H1 (cell line): ENCODE measurements around the gene ZCCHC12. TPM values are rescaled to one million over a fixed set of nuclear protein-coding genes. Genes with fewer than 3 reads are reported as not detected.
"Not testable (repeated sequence)": the region's sequence is repeated elsewhere in the genome, so short reads cannot be mapped to it uniquely, and the experiment has no call there.

ENCODE experiments used
- CTCF ChIA-PET: fragments of 300-600 bp; sonication (Branson Sonifier 250); formaldehyde crosslinking; loops from one replicate; lab custom pipeline; 2021; ENCODE audit not compliant: partially characterized antibody; lab: Charles Lee
- POLR2A ChIA-PET: fragments of 300-600 bp; sonication (Branson Sonifier 250); formaldehyde crosslinking; loops from one replicate; lab custom pipeline; 2021; ENCODE audit warnings: inconsistent platforms; ENCODE audit not compliant: partially characterized antibody; lab: Charles Lee
- DNase-seq, 2 experiments: peaks; one replicate each; pipeline versions ENCODE4 v3.0.0 to v3.0.0-alpha.2; 2010 to 2022; ENCODE audit warnings: low spot score in 2 of 2, low read depth in 1 of 2, mixed read lengths in 1 of 2
- FAIRE-seq: peaks from 2 replicates; lab custom pipeline; 2011; peaks lifted over from hg19 to GRCh38; lab: Jason Lieb, UNC
- H2AFZ ChIP-seq: 2 replicates; pipeline ENCODE4 v1.8.1; 2012; ENCODE audit warnings: low read length, inconsistent platforms
- H2AK5ac ChIP-seq: 2 replicates; pipeline ENCODE4 v1.6.1; 2013; ENCODE audit warnings: low read depth, low read length
- H2BK120ac ChIP-seq: replicated peaks from 2 replicates; pipeline ENCODE3; 2013; ENCODE audit warnings: low read depth, low read length, inconsistent platforms
- H2BK12ac ChIP-seq: 2 replicates; pipeline ENCODE4 v1.6.1; 2013; ENCODE audit warnings: low read depth, low read length
- H2BK15ac ChIP-seq: 2 replicates; pipeline ENCODE4 v1.6.1; 2013; ENCODE audit warnings: low read length
- H2BK20ac ChIP-seq: 2 replicates; pipeline ENCODE4 v1.6.1; 2013; ENCODE audit warnings: low read length
- H2BK5ac ChIP-seq: 2 replicates; pipeline ENCODE4 v1.6.1; 2013; ENCODE audit warnings: low read depth, low read length
- H3K14ac ChIP-seq: 2 replicates; pipeline ENCODE4 v1.6.1; 2013; ENCODE audit warnings: inconsistent platforms; ENCODE audit not compliant: insufficient read length
- H3K18ac ChIP-seq: 2 replicates; pipeline ENCODE4 v1.6.1; 2013; ENCODE audit warnings: low read length; ENCODE audit errors: extremely low read depth
- H3K23ac ChIP-seq: 2 replicates; pipeline ENCODE4 v1.6.1; 2013; ENCODE audit warnings: inconsistent platforms; ENCODE audit not compliant: insufficient read length
- H3K23me2 ChIP-seq: 2 replicates; pipeline ENCODE4 v1.6.1; 2013; ENCODE audit warnings: low read depth, low read length
- H3K27ac ChIP-seq: 2 replicates; pipeline ENCODE4 v1.6.1; 2011; ENCODE audit warnings: low read depth, low read length, inconsistent platforms
- H3K27me3 ChIP-seq, 4 experiments: replicated peaks in 1 of 4; 1 replicate in 1 of 4; 2 replicates in 3 of 4; pipeline versions ENCODE4 v1.6.1 to v1.8.1; 2011 to 2013; ENCODE audit warnings: low read length in 3 of 4, mild to moderate bottlenecking in 3 of 4, inconsistent platforms in 2 of 4, mixed read lengths in 2 of 4, moderate library complexity in 1 of 4; ENCODE audit not compliant: control insufficient read depth in 3 of 4, insufficient read depth in 3 of 4; ENCODE audit errors: extremely low read depth in 1 of 4
- H3K36me3 ChIP-seq, 4 experiments: 2 replicates each; pipeline versions ENCODE4 v1.6.1 to v1.8.1; 2011 to 2013; ENCODE audit warnings: mild to moderate bottlenecking in 4 of 4, low read length in 3 of 4, moderate library complexity in 2 of 4, control low read depth in 1 of 4, inconsistent platforms in 1 of 4; ENCODE audit not compliant: insufficient read depth in 4 of 4, control insufficient read depth in 2 of 4
- H3K4ac ChIP-seq: replicated peaks from 2 replicates; pipeline ENCODE3; 2013; ENCODE audit warnings: low read length, low read depth, mixed read lengths, inconsistent platforms; ENCODE audit not compliant: insufficient read length
- H3K4me1 ChIP-seq, 4 experiments: replicated peaks in 1 of 4; 1 replicate in 1 of 4; 2 replicates in 3 of 4; pipeline versions ENCODE4 v1.6.1 to v1.8.1; 2011 to 2013; ENCODE audit warnings: low read length in 3 of 4, inconsistent platforms in 2 of 4, mixed read lengths in 1 of 4; ENCODE audit not compliant: insufficient read depth in 4 of 4, control insufficient read depth in 3 of 4
- H3K4me2 ChIP-seq, 2 experiments: 2 replicates each; pipeline versions ENCODE4 v1.6.1 to v1.8.1; 2011 to 2013; ENCODE audit warnings: low read depth in 2 of 2, low read length in 2 of 2, control low read depth in 1 of 2, inconsistent platforms in 1 of 2, mild to moderate bottlenecking in 1 of 2; ENCODE audit not compliant: insufficient read depth in 1 of 2
- H3K4me3 ChIP-seq, 4 experiments: fragments of 200-600, 300-600 bp in 1 of 4; sonication (generic), shearing (Covaris generic), sonication (Bioruptor Twin) in 1 of 4; 2 replicates each; pipeline versions ENCODE4 v1.5.1 to v1.8.1; 2011 to 2016; ENCODE audit warnings: low read length in 4 of 4, low read depth in 3 of 4, control low read depth in 2 of 4, inconsistent platforms in 2 of 4, mild to moderate bottlenecking in 2 of 4, mixed read lengths in 1 of 4, moderate library complexity in 1 of 4; ENCODE audit not compliant: insufficient read depth in 2 of 4; ENCODE audit errors: extremely low read depth in 1 of 4
- H3K56ac ChIP-seq: replicated peaks from 2 replicates; pipeline ENCODE3; 2013; ENCODE audit warnings: low read depth, mild to moderate bottlenecking, mixed read lengths, low read length, inconsistent platforms; ENCODE audit not compliant: insufficient read length
- H3K79me1 ChIP-seq: 2 replicates; pipeline ENCODE4 v1.6.1; 2013; ENCODE audit warnings: low read depth, low read length, control low read depth
- H3K79me2 ChIP-seq, 2 experiments: 2 replicates each; pipeline versions ENCODE4 v1.6.1 to v1.8.1; 2012 to 2013; ENCODE audit warnings: low read length in 2 of 2, mild to moderate bottlenecking in 2 of 2, inconsistent platforms in 1 of 2; ENCODE audit not compliant: insufficient read depth in 2 of 2, control insufficient read depth in 1 of 2
- H3K9ac ChIP-seq, 4 experiments: replicated peaks in 1 of 4; 1 replicate in 1 of 4; 2 replicates in 3 of 4; pipeline versions ENCODE4 v1.6.1 to v1.8.1; 2011 to 2013; ENCODE audit warnings: low read depth in 3 of 4, low read length in 3 of 4, control low read depth in 2 of 4, mild to moderate bottlenecking in 2 of 4, moderate library complexity in 2 of 4, inconsistent platforms in 1 of 4; ENCODE audit errors: extremely low read depth in 1 of 4
- H3K9me3 ChIP-seq, 2 experiments: 2 replicates each; pipeline versions ENCODE4 v1.6.1 to v1.8.1; 2012 to 2013; ENCODE audit warnings: mild to moderate bottlenecking in 2 of 2, moderate library complexity in 2 of 2, control low read depth in 1 of 2, inconsistent platforms in 1 of 2, low read depth in 1 of 2, low read length in 1 of 2, mixed read lengths in 1 of 2; ENCODE audit not compliant: insufficient read depth in 2 of 2
- H4K20me1 ChIP-seq, 2 experiments: replicated peaks in 1 of 2; 2 replicates each; pipeline versions ENCODE3 to v1.8.1; 2011 to 2013; ENCODE audit warnings: inconsistent platforms in 2 of 2, low read length in 2 of 2, mild to moderate bottlenecking in 1 of 2; ENCODE audit not compliant: insufficient read depth in 2 of 2, control insufficient read depth in 1 of 2
- H4K5ac ChIP-seq: 2 replicates; pipeline ENCODE4 v1.6.1; 2013; ENCODE audit warnings: low read length, low read depth, mixed read lengths, inconsistent platforms; ENCODE audit not compliant: insufficient read length
- H4K8ac ChIP-seq: 2 replicates; pipeline ENCODE4 v1.8.0; 2013; ENCODE audit warnings: mild to moderate bottlenecking, moderate library complexity, low read length, inconsistent platforms; ENCODE audit not compliant: insufficient read depth; ENCODE audit errors: extremely low read depth
- H4K91ac ChIP-seq: replicated peaks from 2 replicates; pipeline ENCODE3; 2013; ENCODE audit warnings: low read length, mixed read lengths, inconsistent platforms; ENCODE audit not compliant: insufficient read length
- WGBS, 2 experiments: shearing (Covaris generic) in 1 of 2; methylation state at CpG; one replicate each; pipeline versions ENCODE4 v1.1.6 to v1.1.7; 2013 to 2015; ENCODE audit warnings: low lambda C conversion rate in 2 of 2, mixed read lengths in 2 of 2, inconsistent platforms in 1 of 2, low coverage in 1 of 2, missing lambda C conversion rate in 1 of 2; ENCODE audit not compliant: insufficient replicate concordance in 2 of 2, insufficient coverage in 1 of 2, insufficient read length in 1 of 2; ENCODE audit errors: extremely low coverage in 1 of 2, missing lambda C conversion rate in 1 of 2; 5-methylcytosine and 5-hydroxymethylcytosine counted together
- polyA plus RNA-seq, 7 experiments: library from polyadenylated mRNA; depleted of rRNA in 3 of 7; stranded (reverse) in 5 of 7; unstranded in 2 of 7; fragments of >200 nt in 5 of 7; fragments of 200-250 nt in 2 of 7; gene quantifications; 1 replicate in 5 of 7; 2 replicates in 1 of 7; 4 replicates in 1 of 7; pipeline versions ENCODE4 v1.2.1 to v1.2.3, GENCODE V29; 2011 to 2013; ENCODE audit warnings: missing spikeins in 2 of 7, mixed read lengths in 2 of 7
- total RNA-seq: library from RNA; stranded (reverse); fragmentation: NEBNext Ultra II Directional; extraction: Animal tissue kit (Norgen Biotek cat#: 25700); gene quantifications from 2 replicates; pipeline ENCODE4 v1.2.1, GENCODE V29; 2021

ZCCHC12 gene
- total and polyA plus RNA-seq, 2 of the 8 experiments (the other 6 are each of a cell fraction or from before 2014, with no cell fraction given): 0.76 to 1.3 TPM

GRCh38 chrX:118817257-118817656 is 6.4 kb upstream of the ZCCHC12 start:
- H3K9ac ChIP-seq, H4K20me1 ChIP-seq, H2BK12ac ChIP-seq, DNase-seq, H3K27ac ChIP-seq, H4K5ac ChIP-seq, POLR2A ChIA-PET, H2AFZ ChIP-seq, H2BK5ac ChIP-seq, H3K56ac ChIP-seq, H3K9me3 ChIP-seq, H3K36me3 ChIP-seq, H3K27me3 ChIP-seq, H3K79me1 ChIP-seq, H3K4me3 ChIP-seq, H2AK5ac ChIP-seq, H2BK120ac ChIP-seq, H4K8ac ChIP-seq, FAIRE-seq, H2BK20ac ChIP-seq, H3K79me2 ChIP-seq, H3K14ac ChIP-seq, H3K18ac ChIP-seq, H3K4ac ChIP-seq, H4K91ac ChIP-seq, H3K23ac ChIP-seq, H2BK15ac ChIP-seq, H3K4me1 ChIP-seq, H3K4me2 ChIP-seq, H3K23me2 ChIP-seq: not testable (repeated sequence)
- WGBS, 2 experiments: 95% methylated on average over 4 of the region's 4 CpGs; no CpG with 5 or more reads in 1 of the 2 experiments
- CTCF ChIA-PET: interaction anchor here (0.8 to 2.1 kb wide), 2 partner anchors 22 to 190 kb away, joined by 4 to 6 read pairs; no protein-coding TSS in a partner anchor
